Ovary (tissue), 3 donors: ENCODE measurements around the gene CSMD2.

Experiments used
- EP300 ChIP-seq: sonication (generic); formaldehyde crosslinking; IDR thresholded peaks from one replicate; pipeline ENCODE4 v1.6.1; 2017; ENCODE audit warnings: antibody characterized with exemption
- POLR2A ChIP-seq: fragments of 450-650 bp; IDR thresholded peaks from one replicate; pipeline ENCODE4 v1.6.1; 2017; ENCODE audit warnings: antibody characterized with exemption, mild to moderate bottlenecking, moderate library complexity
- TF ChIP-seq, protein P1 (sequence below), 3 donors: fragments of 450-650 bp in 2 of 3; fragments of 200-600 bp in 1 of 3; IDR thresholded peaks; one replicate each; pipeline versions ENCODE4 v1.5.1 to v1.8.0; 2016 to 2022; ENCODE audit warnings: antibody characterized with exemption in 3 of 3, mild to moderate bottlenecking in 1 of 3
- donor health status: DM: no; HTN: no; CAD: no.

- TF ChIP-seq, protein P1, sequence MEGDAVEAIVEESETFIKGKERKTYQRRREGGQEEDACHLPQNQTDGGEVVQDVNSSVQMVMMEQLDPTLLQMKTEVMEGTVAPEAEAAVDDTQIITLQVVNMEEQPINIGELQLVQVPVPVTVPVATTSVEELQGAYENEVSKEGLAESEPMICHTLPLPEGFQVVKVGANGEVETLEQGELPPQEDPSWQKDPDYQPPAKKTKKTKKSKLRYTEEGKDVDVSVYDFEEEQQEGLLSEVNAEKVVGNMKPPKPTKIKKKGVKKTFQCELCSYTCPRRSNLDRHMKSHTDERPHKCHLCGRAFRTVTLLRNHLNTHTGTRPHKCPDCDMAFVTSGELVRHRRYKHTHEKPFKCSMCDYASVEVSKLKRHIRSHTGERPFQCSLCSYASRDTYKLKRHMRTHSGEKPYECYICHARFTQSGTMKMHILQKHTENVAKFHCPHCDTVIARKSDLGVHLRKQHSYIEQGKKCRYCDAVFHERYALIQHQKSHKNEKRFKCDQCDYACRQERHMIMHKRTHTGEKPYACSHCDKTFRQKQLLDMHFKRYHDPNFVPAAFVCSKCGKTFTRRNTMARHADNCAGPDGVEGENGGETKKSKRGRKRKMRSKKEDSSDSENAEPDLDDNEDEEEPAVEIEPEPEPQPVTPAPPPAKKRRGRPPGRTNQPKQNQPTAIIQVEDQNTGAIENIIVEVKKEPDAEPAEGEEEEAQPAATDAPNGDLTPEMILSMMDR (IDR thresholded peaks at IDR 0.05), result no peak
- TF ChIP-seq POLR2A, result no peak
- no peak for TF ChIP-seq EP300
Measured at GRCh38 chr1:33607444-33608005, 557.5 kb downstream of the CSMD2 start.
